A673 (cell line): ENCODE measurements around the gene IL17RC. TPM values are rescaled to one million over a fixed set of nuclear protein-coding genes. Genes with fewer than 3 reads are reported as not detected.

Experiments
- BruUV-seq: library from RNA; stranded (reverse); fragments of 400-500 nt; replicated peaks from 2 replicates; lab custom pipeline; 2021; lab: Mats Ljungman, UMichigan
- CTCF ChIA-PET: fragments of 300-600 bp; sonication (Branson Sonifier 250); formaldehyde crosslinking; loops from one replicate; lab custom pipeline; 2022; ENCODE audit warnings: antibody characterized with exemption; lab: Charles Lee
- POLR2A ChIA-PET: fragments of 300-600 bp; sonication (Branson Sonifier 250); formaldehyde crosslinking; loops from one replicate; lab custom pipeline; 2022; ENCODE audit warnings: antibody characterized with exemption; ENCODE audit not compliant: low non-redundant PET; lab: Charles Lee
- DNase-seq: peaks from one replicate; pipeline ENCODE4 v3.0.0-alpha.2; 2015; ENCODE audit warnings: low spot score
- H3K27ac ChIP-seq: fragments of 200-600 bp; sonication (generic); 2 replicates; pipeline ENCODE4 v1.5.1; 2016; ENCODE audit warnings: mixed run types, low read depth, mild to moderate bottlenecking, mixed read lengths, antibody characterized with exemption, low read length; ENCODE audit not compliant: poor library complexity, severe bottlenecking
- H3K27me3 ChIP-seq: fragments of 200-600 bp; sonication (generic); replicated peaks from 2 replicates; pipeline ENCODE4 v1.6.1; 2017; ENCODE audit warnings: mixed run types, low read depth, mild to moderate bottlenecking, mixed read lengths, antibody characterized with exemption, low read length; ENCODE audit not compliant: insufficient read depth, poor library complexity
- H3K36me3 ChIP-seq: fragments of 200-600 bp; sonication (generic); 2 replicates; pipeline ENCODE4 v1.6.1; 2016; ENCODE audit warnings: mixed run types, mild to moderate bottlenecking, mixed read lengths, antibody characterized with exemption, low read length; ENCODE audit not compliant: insufficient read depth, poor library complexity, severe bottlenecking
- H3K4me1 ChIP-seq: fragments of 200-600 bp; sonication (generic); 2 replicates; pipeline ENCODE4 v1.6.1; 2017; ENCODE audit warnings: mixed run types, mild to moderate bottlenecking, mixed read lengths, antibody characterized with exemption, low read length; ENCODE audit not compliant: insufficient read depth, poor library complexity, severe bottlenecking
- H3K4me3 ChIP-seq: fragments of 200-600 bp; sonication (generic); 2 replicates; pipeline ENCODE4 v1.5.1; 2016; ENCODE audit warnings: low read depth, mixed run types, mild to moderate bottlenecking, mixed read lengths, low read length; ENCODE audit not compliant: poor library complexity, severe bottlenecking
- H3K9me3 ChIP-seq: fragments of 200-600 bp; sonication (generic); 2 replicates; pipeline ENCODE4 v1.6.1; 2016; ENCODE audit warnings: mixed run types, low read depth, mild to moderate bottlenecking, mixed read lengths, antibody characterized with exemption, low read length; ENCODE audit not compliant: poor library complexity, severe bottlenecking
- CTCF ChIP-seq: fragments of 300-800, 200-600 bp; sonication (generic); conservative IDR thresholded peaks from 2 replicates; pipeline ENCODE4 v1.5.1; 2017; ENCODE audit warnings: low read depth, mild to moderate bottlenecking, antibody characterized with exemption, low read length, moderate library complexity, mixed read lengths
- EZH2 ChIP-seq: fragments of 200-600 bp; sonication (generic); IDR thresholded peaks from 2 replicates; pipeline ENCODE4 v1.6.1; 2017; ENCODE audit warnings: borderline replicate concordance, low read depth, mild to moderate bottlenecking, mixed read lengths, antibody characterized with exemption, low read length; ENCODE audit not compliant: poor library complexity, severe bottlenecking
- intact Hi-C: fragments of 100-400 bp; cut with micrococcal nuclease; formaldehyde crosslinking; loops from one replicate; pipeline ENCODE4 v1.10.0; 2022; ENCODE audit not compliant: unreplicated experiment
- total RNA-seq: library from RNA; stranded (reverse); gene quantifications from 2 replicates; pipeline ENCODE4 v1.2.3, GENCODE V29; 2021

The IL17RC gene
- total RNA-seq, 1 experiment from 2014 or later: 9.3 TPM

DNA sequence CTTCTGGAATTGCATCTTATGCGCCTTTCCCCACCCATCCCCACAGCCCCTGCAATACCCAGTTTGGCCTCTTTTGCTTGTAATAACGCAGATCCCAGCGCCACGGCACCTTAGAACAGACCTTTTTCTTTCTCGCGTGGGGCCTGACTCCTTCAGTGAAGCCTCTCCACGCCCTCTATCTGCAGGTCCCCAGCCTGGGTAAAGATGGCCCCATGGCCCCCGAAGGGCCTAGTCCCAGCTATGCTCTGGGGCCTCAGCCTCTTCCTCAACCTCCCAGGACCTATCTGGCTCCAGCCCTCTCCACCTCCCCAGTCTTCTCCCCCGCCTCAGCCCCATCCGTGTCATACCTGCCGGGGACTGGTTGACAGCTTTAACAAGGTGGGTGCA is 17.3 kb downstream of the IL17RC start:
- peaks cover 7% of the 10 kb centered on the region for H3K36me3 ChIP-seq
- H3K4me3 ChIP-seq: peak overlapping the region; percentile 65
- CTCF ChIA-PET: interaction anchor here (2.0 kb wide), 1 partner anchor 12 kb away, joined by 27 read pairs; no protein-coding TSS in a partner anchor
- peaks cover 15% of the 10 kb centered on the region for H3K4me1 ChIP-seq
- H3K9me3 ChIP-seq: no peaks in the 10 kb centered on the region
- BruUV-seq: TSS peak; percentile 56
- TF ChIP-seq EZH2 (no peak), CTCF (peak; percentile 31; the same call in 1 of the 2 replicates)
- intact Hi-C loops: no loop called here
- peak overlapping the region; percentile 87 for H3K27ac ChIP-seq
- no peak for DNase-seq
- POLR2A ChIA-PET: interaction anchor here (0.5 to 0.7 kb wide), 2 partner anchors 60 to 510 kb away, joined by 3 to 4 read pairs; no protein-coding TSS in a partner anchor
- no peaks in the 10 kb centered on the region for H3K27me3 ChIP-seq

- intact Hi-C loops: no loop called here
- H3K4me3 ChIP-seq: peak overlapping the region; percentile 65
- CTCF ChIA-PET: no interaction called here
- no peak overlapping the region for H3K27ac ChIP-seq
- POLR2A ChIA-PET: interaction anchor here (0.5 to 0.7 kb wide), 2 partner anchors 59 to 511 kb away, joined by 3 to 4 read pairs; no protein-coding TSS in a partner anchor
- H3K27me3 ChIP-seq: no peaks in the 10 kb centered on the region
- peaks cover 15% of the 10 kb centered on the region for H3K4me1 ChIP-seq
- BruUV-seq: no TSS peak
- no peaks in the 10 kb centered on the region for H3K9me3 ChIP-seq
- TF ChIP-seq EZH2: no peak
- peaks cover 7% of the 10 kb centered on the region for H3K36me3 ChIP-seq
- DNase-seq: no peak
Observed at GRCh38 chr3:9934993-9935392, 18.1 kb downstream of the IL17RC start.

DNA sequence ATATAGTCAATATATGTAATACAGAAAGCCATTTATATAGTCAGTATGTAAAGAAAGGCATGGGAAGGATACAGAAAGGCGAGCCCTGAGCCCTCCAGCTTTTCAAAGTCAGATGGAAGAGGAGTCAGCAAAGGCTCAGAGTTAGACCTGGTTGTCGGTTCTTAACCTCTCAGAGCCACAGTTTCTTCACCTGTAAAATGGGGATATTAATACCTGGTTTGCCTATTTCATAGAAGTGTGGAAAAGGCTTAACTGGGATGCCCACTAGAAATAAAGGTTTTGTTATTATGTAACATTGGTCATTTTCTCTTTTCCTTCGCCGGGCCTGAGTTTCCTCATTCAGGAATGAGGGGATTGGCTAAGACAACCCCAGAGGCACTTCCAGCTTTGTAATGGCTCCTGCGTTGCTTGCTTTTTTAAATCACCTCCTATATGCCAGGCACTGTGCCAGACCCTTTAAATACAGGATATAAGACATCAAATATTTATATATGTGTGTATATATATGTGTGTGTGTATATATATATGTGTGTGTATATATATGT is 19.1 kb downstream of the IL17RC start:
- no peak overlapping the region for H3K4me3 ChIP-seq
- peaks cover 15% of the 10 kb centered on the region for H3K4me1 ChIP-seq
- H3K9me3 ChIP-seq: no peaks in the 10 kb centered on the region
- TF ChIP-seq CTCF (no peak), EZH2 (no peak)
- no TSS peak for BruUV-seq
- DNase-seq: no peak
- H3K36me3 ChIP-seq: peaks cover 7% of the 10 kb centered on the region
- ChIA-PET CTCF (no interaction called here), POLR2A (no interaction called here)
- intact Hi-C loops: no loop called here
- H3K27ac ChIP-seq: no peak overlapping the region
- no peaks in the 10 kb centered on the region for H3K27me3 ChIP-seq
